AG08396 (cell line): ENCODE data around the gene RADIL.
A peak's percentile ranks its signal among the peaks of the same experiment; 100 is the strongest.

Experiments used
- DNase-seq: peaks from one replicate; pipeline ENCODE4 v3.0.0; 2012; ENCODE audit warnings: low spot score, mixed read lengths

The RADIL gene

DNA sequence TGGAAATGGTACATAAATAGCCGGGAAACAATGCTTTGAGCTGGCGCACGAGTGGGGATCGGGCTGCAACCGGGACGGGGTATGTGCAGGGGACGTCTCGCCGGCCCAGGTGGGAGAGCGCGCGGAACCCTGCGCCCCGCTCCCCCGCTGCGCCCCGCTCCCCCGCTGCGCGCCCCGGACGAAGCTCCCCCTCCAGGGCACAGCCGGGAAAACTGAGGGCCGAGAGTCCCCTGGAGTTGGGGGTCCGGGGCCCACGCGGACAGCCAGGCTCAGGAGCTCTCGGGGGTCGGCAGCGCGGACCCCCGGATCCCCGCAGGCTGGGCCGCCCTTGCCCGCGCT lies 514 bp downstream of the RADIL start:
- DNase-seq: no peak

DNA sequence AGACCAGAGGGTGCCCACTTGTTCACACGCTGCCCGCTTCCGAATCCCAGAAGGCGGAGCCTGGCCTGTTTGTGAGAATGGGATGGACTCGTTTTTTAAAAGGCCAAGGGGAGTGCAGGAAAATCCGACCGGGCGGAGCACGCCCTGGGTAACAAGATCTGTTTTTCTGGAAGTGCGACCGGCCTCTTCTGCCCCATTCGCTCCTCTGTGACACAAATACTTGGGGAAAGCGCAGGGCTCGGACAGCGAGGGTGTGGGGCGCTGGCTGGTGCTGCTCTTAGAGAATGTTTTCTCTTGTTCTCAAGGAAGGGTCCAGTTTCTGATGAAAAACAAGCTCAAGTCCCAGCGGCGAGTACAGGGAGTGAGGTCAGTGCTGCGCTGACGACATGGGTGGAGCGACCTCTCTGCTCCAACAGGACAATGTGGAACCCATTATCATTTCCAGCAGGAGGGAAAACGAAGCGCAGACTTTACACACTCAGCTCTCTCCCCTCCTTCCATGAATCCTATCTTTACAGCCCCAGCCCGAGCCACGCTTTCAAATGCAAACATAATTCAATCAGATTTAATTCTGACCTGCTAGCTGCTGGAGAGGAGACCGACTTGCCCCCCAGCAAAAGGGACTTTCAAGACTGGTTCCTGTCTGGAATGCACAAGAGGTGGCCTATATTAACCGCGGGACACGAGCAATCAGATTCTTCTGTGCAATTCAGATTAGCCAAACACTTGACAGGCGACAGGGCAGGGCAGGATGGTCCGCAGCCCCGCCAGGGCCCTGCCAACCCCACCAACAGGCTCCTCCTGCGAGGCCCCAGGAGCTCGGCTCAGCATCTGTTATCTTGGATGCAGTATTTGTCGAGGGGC lies 1.1 kb downstream of the RADIL start:
- DNase-seq: peak; percentile 83

DNA sequence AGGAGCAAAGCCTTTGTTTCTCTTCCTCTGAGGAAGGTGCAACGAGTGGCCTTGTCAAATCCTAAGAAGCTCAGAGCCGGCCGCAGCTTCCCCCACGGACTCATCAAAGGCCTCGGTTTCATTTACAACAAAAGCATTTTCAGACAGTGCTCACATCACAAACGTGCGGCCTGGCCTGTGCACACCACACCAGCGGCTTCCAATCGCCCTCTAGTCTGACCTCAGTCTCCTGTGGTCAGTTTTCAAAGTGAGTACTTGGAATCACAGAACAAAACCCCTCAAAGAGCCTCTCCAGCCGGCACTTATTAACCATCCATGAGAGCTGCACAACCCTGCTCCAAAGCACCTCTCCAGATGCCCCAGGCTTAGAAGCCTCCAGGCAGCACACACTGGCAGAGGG lies 3.3 kb downstream of the RADIL start:
- DNase-seq: no peak

DNA sequence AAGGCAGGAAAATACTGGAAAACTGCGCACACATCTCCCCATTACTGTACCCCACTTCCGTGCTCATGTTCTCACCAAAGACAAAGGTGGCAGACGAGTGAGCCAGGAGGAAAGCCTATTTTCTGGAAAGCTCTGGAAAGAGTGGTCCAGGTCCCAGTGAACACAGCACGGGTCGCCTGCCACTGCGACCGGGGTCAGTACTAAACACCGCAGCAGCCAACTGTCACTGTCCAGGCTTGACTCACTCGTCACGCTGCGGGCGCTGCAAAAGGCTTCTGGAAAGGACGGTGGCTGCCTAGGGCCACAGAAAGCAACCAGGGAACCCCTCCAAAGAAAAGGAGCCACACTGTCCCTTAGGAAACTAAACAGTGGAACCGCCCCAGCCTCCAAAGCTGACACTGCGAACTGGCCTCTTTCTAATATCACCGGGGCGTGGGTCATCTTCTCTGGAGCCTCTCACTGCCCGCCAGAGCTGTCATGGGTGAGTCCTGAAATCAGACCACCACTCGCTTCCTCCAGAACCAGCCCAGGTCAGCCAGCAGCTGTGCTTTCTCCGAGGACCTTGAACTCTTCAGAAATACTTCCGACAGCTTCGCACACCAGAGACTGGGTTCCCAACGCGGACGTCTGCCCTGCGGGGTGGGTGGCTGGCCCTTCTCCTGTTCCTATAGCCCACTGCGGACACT lies 4.0 kb downstream of the RADIL start:
- no peak for DNase-seq

DNA sequence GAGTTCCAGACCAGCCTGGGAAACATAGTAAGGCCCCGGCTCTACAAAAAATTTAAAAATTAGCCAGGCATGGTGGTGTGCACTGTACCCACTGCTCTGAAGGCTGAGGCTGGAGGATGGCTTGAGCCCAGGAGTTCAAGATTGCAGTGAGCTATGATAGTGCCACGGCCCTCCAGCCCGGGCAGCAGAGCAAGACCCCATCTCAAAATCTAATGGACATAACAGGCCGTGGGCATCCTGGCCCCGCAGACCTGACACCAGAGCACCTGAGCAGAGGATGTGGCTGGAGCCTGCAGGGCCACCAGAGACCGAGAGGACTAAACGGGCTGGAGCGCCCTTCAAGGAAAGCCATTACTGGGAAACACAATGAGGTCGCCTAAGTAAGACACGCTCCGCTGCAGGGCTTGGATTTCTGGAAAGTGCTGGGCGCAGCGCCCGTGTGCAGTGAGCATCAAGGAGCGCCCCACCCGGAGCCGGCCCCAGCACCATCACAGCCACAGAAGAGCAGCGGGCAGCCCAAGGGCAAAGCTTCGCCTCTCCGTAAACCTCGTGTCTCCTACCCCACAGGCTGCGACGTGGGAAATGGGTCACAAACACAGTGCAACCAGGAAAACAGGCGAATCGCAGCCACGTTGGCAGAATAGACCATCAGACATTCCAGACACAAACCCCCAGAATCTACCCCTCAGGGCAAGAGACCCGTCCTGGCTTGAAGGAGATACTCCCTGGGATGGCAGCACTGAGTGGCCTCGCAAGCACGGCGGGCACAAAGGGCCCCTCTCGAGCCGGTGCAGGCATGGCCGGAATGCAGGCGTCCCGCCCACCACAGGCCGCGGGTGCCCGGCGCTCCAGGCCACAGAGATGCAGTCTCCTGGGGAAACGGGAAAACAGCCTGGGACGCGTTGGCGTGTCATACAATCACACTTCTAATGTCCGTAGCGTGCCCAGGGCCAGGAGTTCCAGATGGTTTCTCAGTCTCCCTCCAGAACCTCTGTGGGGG lies 4.9 kb downstream of the RADIL start:
- no peak for DNase-seq

DNA sequence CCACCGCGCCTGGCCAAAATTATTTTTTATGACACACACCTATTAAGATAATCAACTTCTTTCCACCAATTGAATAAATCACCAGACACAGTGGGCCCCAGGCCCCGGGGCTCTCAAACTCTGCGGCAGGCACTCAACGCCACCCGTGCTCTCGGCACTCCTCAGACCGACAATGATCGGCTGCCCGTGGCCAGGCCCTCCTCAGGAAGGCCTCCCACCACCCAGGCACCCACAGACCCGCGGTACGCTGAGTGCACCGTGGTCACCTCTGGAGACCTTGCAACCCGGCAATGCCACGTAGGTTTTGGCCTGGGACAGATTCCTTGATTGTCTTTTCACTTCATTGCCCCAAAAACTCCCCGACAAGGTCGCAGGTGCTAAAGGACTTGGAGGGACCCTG lies 6.9 kb downstream of the RADIL start:
- no peak for DNase-seq

DNA sequence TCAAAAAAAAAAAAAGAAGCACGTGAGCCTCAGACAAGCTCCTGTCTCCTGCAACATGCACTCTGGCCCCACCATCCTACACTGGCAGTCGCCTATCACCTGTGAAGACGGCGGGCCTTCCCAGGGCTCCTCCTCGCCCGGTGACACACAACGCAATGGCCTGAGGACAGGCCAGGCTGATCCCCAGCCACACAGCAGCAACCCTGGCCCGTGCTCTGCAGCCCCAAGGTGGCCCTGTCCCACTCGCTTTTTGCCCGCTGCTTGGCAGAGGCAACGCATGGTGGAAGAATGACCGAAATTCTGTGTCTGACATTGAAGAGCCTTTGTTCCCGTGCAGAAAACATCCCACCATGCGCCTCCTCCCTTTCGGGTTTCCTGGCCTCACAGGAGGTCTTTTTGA lies 8.1 kb downstream of the RADIL start:
- DNase-seq: no peak

DNA sequence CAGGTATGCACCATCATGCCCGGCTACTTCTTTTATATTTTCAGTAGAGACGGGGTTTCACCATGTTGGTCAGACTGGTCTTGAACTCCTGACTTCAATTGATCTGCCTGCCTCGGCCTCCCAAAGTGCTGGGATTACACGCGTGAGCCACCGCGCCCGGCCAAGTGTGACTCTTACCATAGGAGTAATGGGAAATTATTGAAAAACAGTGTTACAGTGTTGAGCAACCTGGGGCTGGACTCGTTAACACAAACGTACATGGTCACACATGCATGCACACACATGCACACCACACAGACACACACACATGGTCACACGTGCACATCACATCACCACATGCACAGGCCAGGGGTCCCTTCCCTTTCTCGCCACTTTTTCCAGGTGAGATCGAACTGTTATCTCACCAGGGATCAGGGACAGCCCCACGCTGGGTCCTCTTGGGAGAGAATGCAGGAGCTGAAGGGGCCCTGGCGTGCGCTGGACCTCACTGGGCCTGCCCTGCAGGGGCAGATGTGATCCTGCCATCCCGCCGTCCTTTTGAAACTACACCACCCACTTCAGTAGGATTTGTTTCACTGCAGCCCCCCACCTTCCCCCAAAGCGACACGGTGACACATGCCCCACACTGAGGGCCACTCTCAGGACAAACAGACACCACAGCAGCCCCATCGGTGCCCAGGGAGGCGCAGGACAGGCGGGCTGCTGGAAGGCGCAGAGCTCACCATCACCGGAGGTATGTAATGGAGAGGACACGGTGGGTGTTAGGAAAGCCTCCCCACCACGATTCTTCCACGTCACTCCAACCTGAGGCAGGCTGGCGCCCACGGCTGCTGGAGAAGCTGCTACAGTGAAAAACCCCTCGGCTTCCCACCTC lies 10.2 kb downstream of the RADIL start:
- no peak for DNase-seq

DNA sequence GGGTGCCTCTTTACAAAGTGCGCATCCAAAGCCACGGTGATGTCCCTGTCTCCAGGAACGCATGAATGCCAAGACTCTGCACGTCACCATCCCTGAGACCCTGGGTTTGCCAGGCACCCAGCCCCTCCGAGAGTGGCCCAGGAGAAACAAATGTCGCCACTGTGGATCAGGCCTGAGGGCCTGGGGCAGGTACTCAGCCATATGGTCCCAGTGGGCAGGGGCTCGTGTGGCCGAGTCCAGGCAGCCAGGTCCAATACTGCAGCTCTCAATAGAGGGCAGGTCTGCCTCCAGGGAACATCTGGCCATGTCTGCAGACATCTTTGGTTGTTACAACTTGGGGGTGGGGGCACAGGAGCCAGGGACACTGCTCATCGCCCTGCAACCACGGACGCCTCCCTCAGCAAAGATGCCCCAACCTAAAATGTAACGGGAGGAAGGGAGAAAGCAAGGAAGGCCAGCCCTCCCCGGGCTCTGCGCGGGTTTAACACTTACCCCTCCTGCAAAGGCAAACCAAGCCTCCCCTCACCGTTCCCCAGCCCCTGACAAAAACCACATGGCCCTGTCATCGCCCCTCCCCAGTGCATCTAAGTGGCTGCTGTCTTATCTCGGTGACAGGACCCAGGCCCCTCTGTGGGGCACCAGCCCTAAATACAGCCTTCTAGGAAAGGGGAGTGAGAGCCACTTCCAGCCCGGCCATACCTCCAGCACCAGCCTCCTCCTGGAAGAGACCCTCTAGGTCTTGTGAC lies 11.4 kb downstream of the RADIL start:
- DNase-seq: no peak

DNA sequence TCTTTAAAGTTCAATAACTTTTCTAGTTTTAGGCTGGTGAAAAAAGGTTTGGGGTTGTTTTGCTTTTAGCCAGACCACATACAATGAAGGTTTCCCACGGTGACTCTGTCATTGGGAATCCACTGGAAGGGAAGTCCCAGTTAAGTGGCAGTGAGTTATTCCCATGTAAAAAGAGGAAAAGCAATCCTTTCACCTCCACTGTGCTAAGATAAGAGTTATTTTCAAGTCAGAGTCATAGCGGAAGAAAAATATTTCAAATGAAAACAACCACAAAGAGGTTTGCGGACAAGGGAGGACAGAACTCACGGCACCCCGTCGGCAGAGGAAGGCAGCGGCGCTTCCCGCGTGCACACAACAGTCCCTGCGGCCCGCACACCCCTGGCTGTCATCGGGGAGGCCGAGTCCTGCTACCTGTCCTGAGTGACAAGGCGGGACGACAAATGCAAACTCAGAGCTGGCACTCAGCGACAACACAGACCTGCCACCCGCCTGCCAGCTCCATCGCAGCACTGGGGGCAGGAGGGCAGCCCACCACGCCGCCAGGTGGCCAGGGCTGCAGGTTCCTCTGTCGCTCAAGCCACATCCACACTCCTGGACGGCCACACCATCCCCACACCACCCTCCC lies 12.3 kb downstream of the RADIL start:
- DNase-seq: no peak

DNA sequence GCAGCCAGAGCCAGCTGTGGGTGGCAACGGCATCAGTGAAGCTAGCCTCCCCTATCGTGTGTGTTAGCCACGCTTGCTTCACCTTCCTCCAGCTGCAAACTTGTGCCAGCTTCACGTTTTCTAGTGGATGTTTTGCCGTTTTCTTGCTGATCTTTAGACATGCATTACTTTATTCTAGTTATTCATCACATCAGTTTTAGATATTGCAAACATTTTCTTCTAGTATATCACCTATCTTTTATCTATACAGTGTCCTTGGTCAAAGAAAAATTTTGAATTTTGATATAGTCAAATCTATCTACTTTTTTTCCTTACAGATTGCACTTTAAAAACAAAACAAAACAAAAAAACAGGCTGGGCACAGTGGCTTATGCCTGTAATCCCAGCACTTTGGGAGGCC lies 15.0 kb downstream of the RADIL start:
- no peak for DNase-seq

DNA sequence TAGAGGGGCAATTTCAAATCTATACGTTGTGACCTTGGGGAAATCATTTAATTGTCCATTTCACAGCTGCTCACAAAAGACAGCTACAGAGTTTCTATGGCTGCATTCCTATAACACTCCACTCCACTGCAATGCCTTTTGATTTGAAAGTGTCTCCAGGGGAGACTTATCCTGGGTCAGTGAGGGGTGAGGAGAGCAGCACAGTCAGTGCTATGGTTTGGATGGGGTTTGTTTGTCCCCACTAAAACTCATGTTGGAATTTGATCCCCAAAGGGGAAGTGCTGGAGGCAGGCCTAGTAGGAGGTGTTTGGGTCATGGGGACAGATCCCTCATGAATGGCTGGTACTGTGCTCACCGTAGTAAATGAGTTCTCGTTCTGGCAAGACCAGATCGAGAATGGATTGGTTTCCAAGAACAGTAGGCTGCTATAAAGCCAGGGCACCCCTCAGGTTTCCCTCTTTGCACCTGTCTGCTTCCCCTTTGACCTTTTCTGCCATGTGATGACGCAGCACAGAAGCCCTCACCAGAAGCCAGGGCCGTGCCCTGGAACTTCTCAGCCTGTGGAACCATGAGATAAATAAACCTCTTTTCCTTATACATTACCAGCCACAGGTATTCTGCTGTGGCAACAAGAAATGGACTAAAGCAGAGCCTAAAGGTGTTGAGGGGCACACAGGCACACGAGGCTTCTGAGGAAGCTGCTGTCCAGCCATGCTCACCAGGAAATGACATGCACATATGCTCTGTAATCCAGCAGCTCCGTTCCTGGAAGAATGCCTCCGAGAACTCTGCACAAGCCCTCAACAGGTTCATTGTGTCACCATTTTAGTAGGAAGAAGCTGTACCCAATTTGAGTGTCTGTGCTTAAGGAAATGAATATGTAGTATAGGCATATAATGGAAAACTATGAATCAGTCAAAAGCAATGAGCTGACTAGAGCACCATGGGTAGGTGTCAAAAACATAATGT lies 16.7 kb downstream of the RADIL start:
- DNase-seq: no peak

DNA sequence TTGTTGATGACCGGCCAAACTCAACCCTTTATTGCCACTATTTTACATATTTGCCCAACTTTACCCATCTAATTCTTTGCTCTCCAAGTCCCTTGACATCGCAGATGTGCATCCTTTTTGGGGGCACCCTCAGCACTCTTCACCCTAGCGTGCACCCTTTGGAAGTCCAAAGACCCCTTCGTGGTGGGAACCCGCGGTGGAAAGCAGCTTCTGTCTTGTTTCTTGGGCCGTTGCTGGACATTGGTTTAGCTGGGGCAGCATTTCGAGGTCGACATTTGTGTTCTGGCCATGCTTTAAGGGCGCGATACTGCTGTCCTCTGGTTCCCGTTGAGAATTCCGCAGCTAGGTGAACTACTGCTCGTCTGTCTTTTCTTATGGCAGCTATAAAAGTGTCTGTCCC lies 21.4 kb downstream of the RADIL start:
- no peak for DNase-seq

DNA sequence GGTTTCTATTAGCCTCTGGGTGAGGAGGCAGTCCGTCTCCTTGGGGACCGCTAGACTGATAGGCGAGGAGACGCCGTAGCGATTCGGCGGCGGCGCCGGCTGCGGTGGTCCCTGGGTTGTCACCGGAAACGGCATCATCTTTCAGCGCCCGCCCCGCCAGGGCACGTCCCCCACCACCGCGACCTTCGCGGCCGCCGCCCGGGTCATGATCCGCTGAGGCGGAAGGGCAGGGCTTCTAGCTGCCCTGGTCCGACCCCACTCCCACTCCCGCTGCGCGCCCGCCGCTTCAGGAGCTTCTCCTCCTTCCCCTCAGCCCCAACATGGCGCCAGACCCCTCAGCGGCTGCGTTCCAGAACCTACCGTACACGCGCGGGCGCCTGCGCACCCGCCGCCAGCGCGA lies 21.8 kb downstream of the RADIL start, which contains the start of gene PAPOLB:
TSS of gene PAPOLB (minus strand) at position 358 of the 400 bp plus-strand sequence. CDS start at position 138, 220 bp downstream.
- DNase-seq: no peak

DNA sequence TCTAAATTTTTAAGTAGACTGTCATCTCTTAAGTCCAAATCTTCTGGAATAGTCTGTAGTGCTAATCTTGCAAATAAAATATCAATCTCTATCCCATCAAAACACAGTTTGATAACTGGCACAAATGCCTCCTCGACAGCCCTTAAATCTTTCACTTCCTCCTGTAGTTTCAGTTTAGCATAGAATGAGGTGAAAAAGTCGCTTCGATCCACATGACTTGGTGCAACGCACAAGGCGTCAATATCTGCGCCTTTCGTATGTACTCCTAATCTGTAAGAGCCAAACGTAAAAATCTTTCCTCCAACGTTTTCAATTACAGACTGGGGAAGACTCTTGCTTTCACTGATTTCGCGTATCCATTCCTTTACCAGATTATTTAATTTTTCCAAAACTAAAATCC lies 22.3 kb downstream of the RADIL start:
- DNase-seq: no peak

DNA sequence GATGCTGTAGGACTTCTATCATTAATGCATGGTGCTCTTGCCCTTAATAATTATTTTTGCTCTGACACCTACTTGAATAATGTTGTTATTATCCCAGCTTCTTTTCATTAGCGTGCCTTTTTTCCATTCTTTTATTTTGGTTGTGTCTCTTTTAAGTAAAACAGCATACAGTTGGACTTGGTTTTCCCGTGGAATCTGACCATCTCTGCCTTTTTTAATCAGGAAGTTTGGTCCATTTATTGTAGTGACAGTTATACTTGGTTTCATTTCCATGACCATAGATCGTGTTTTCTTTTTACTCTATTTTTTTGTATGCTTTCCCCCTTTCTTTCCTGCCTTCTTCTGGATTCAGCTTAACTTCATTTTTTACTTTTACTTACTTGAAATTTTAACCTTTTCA lies 26.3 kb downstream of the RADIL start:
- no peak for DNase-seq

DNA sequence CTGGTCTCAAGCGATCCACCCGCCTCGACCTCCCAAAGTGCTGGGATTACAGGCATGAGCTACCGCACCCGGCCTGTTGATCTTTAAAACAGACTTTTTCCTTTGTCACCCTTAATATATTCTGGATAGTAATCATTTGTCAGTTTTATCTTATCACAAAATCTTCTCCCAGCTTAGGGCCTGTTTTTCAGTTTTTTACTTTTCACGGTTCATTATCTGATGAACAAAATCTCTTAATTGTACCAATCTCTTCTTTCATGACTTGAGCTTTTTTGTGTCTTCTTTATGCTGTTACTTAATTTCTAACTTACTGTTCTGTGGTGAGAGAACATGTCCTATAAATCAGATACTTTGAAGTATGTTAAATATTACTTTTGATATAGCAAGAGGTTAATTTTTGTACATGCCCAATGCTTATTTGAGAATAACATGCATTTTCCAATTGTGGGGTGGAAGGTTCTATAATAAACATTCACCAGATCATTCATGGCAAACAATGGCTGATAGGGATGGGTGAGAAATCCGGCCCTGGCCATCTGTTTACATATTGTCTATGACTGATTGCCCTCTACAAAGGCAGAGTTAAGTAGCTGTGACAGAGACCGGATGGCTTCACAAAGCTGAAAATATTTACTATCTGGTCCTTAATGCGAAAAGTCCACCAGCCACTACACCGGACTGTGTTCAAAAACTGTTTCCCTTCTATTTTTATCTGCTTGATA lies 27.0 kb downstream of the RADIL start:
- no peak for DNase-seq

DNA sequence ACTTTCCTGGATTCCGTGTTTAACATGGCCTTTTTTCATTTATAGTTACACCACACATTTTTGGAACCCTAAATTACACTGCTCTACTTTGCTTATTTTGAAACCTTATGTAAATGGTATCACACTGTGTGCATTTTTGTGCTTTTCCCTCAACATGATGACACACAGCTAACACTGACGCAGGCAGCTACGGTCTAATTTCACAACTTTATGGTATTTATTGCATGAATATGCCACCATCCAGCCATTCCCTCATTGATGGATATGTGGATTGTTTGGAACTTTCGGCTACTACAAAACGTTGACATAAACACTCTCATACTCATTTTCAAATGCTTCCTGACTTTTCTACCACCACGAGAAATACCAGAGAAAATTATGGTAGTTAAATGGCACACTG lies 28.6 kb downstream of the RADIL start:
- no peak for DNase-seq
